ENCODE results near the gene ZSWIM4. TPM values are rescaled to one million over a fixed set of nuclear protein-coding genes. Genes with fewer than 3 reads are reported as not detected.

The ZSWIM4 gene
- total and polyA plus RNA-seq, 2 of the 13 experiments (the other 11 are each of a cell fraction or from before 2014, with no cell fraction given): 0.33 to 0.86 TPM

- ChIA-PET POLR2A (no interaction called here), CTCF (ENCODE audit: low intra/inter-chr PET ratio, low total read pairs) (no interaction called here)
- 87% methylated on average over 2 of the region's 2 CpGs for WGBS (ENCODE audit: low lambda C conversion rate)
- no peak for TF ChIP-seq ZFP36L2 (CRISPR knock-in tag; IDR thresholded peaks at IDR 0.05)
- TF ChIP-seq PAF1 (CRISPR knock-in tag; IDR thresholded peaks at IDR 0.05): no peak
- TF ChIP-seq IKZF4 (CRISPR knock-in tag; IDR thresholded peaks at IDR 0.05; ENCODE audit: borderline replicate concordance, low read depth, not compliant biosample characterization): no peak
- TF ChIP-seq MED1 (CRISPR knock-in tag; IDR thresholded peaks at IDR 0.05): no peak
- no peak for TF ChIP-seq PTBP1 (IDR thresholded peaks at IDR 0.05; ENCODE audit: low read depth, low read length, poor library complexity, severe bottlenecking)
- TF ChIP-seq ZNF33B (CRISPR knock-in tag; IDR thresholded peaks at IDR 0.05): no peak
- Histone ChIP-seq H3K9ac (ENCODE audit: insufficient read depth, low read depth, low read length) (no peak overlapping the region), H2AFZ (ENCODE audit: low read length) (no peak overlapping the region), H3K4me3 (replicated peaks in 1 of 3; ENCODE audit: insufficient read depth in 1 of 3, low read depth in 2 of 3, low read length in 3 of 3) (no peak overlapping the region), H4K20me1 (ENCODE audit: insufficient read depth, low read length) (no peaks in the 10 kb centered on the region), H3K9me3 (ENCODE audit: low read length) (no peaks in the 10 kb centered on the region), H3K4me1 (ENCODE audit: insufficient read depth, low read length) (no peaks in the 10 kb centered on the region), H3K27me3 (ENCODE audit: control insufficient read depth in 1 of 2, insufficient read depth in 2 of 2, low read length in 2 of 2) (no peaks in the 10 kb centered on the region; a peak in 1 of 5 replicates), H3K79me2 (ENCODE audit: insufficient read depth, low read length) (no peaks in the 10 kb centered on the region), H3K4me2 (ENCODE audit: low read depth, low read length) (no peak overlapping the region), H3K27ac (ENCODE audit: extremely low read length, insufficient read depth, low read length) (no peak overlapping the region), H3K36me3 (replicated peaks in 1 of 2; ENCODE audit: control insufficient read depth in 1 of 2, insufficient read depth in 2 of 2, low read length in 2 of 2) (no peaks in the 10 kb centered on the region)
- BruUV-seq (replicated peaks): no TSS peak
- DNase-seq (ENCODE audit: low spot score) (no peak), ATAC-seq (no peak), FAIRE-seq (no peak)
- intact Hi-C loops (cut with micrococcal nuclease; ENCODE audit: unreplicated experiment) (no loop called here), in situ Hi-C loops (cut with HindIII; ENCODE audit: extremely low pct_ligation_motif_present, low pct_unique_long_range_greater_than_20kb) (no loop called here)
Measured at GRCh38 chr19:13821292-13821691, 26.0 kb downstream of the ZSWIM4 start.

- BruUV-seq (replicated peaks): no TSS peak
- Histone ChIP-seq H3K27ac (ENCODE audit: extremely low read length, insufficient read depth, low read length) (no peak overlapping the region), H3K9me3 (ENCODE audit: low read length) (no peaks in the 10 kb centered on the region), H3K9ac (ENCODE audit: insufficient read depth, low read depth, low read length) (no peak overlapping the region), H3K4me3 (replicated peaks in 1 of 3; ENCODE audit: insufficient read depth in 1 of 3, low read depth in 2 of 3, low read length in 3 of 3) (no peak overlapping the region), H2AFZ (ENCODE audit: low read length) (no peak overlapping the region), H3K4me1 (ENCODE audit: insufficient read depth, low read length) (no peaks in the 10 kb centered on the region), H4K20me1 (ENCODE audit: insufficient read depth, low read length) (no peaks in the 10 kb centered on the region), H3K4me2 (ENCODE audit: low read depth, low read length) (no peak overlapping the region), H3K36me3 (replicated peaks in 1 of 2; ENCODE audit: control insufficient read depth in 1 of 2, insufficient read depth in 2 of 2, low read length in 2 of 2) (no peaks in the 10 kb centered on the region), H3K79me2 (ENCODE audit: insufficient read depth, low read length) (no peaks in the 10 kb centered on the region), H3K27me3 (ENCODE audit: control insufficient read depth in 1 of 2, insufficient read depth in 2 of 2, low read length in 2 of 2) (no peaks in the 10 kb centered on the region; a peak in 1 of 5 replicates)
- in situ Hi-C loops (cut with HindIII; ENCODE audit: extremely low pct_ligation_motif_present, low pct_unique_long_range_greater_than_20kb): no loop called here
- ATAC-seq (no peak), FAIRE-seq (no peak), DNase-seq (ENCODE audit: low spot score) (no peak)
- no peak for TF ChIP-seq ZNF790 (CRISPR knock-in tag; IDR thresholded peaks at IDR 0.05; ENCODE audit: borderline replicate concordance)
- TF ChIP-seq ZNF564 (CRISPR knock-in tag; IDR thresholded peaks at IDR 0.05): no peak
- no peak for TF ChIP-seq HMGXB3 (CRISPR knock-in tag; IDR thresholded peaks at IDR 0.05; ENCODE audit: borderline replicate concordance)
- TF ChIP-seq RFX3 (CRISPR knock-in tag; IDR thresholded peaks at IDR 0.05): no peak
- ChIA-PET CTCF (ENCODE audit: low intra/inter-chr PET ratio, low total read pairs) (no interaction called here), POLR2A (interaction anchor here (0.6 kb wide), 1 partner anchor 35 kb away, joined by 3 read pairs; no protein-coding TSS in a partner anchor)
- intact Hi-C loops (cut with micrococcal nuclease; ENCODE audit: unreplicated experiment): no loop called here
- WGBS (ENCODE audit: low lambda C conversion rate): 84% methylated on average over 8 of the region's 8 CpGs
Measured at GRCh38 chr19:13823256-13823655, 28.0 kb downstream of the ZSWIM4 start.
